ENCODE results near the gene ERGIC1.
A peak's percentile ranks its signal among the peaks of the same experiment; 100 is the strongest.
"Not testable (repeated sequence)": the region's sequence is repeated elsewhere in the genome, so short reads cannot be mapped to it uniquely, and the experiment has no call there.

ERGIC1 gene

GRCh38 chr5:172848419-172848818, 14.4 kb downstream of the ERGIC1 start:
- Histone ChIP-seq H3K9me2 (replicated peaks; ENCODE audit: insufficient read depth, low read length) (no peaks in the 10 kb centered on the region), H3K79me2 (ENCODE audit: insufficient read depth, low read length) (peaks cover 87% of the 10 kb centered on the region), H3K4me2 (ENCODE audit: low read depth, low read length, poor library complexity, severe bottlenecking) (no peak overlapping the region), H3K27ac (ENCODE audit: low read depth, low read length) (no peak overlapping the region), H3K9ac (ENCODE audit: low read length) (no peak overlapping the region), H3K27me3 (ENCODE audit: low read length) (no peaks in the 10 kb centered on the region), H3F3A (ENCODE audit: insufficient read depth) (peaks cover 5% of the 10 kb centered on the region; the same call in 1 of the 2 replicates), H3K36me3 (ENCODE audit: low read length) (no peaks in the 10 kb centered on the region), H3K9me3 (ENCODE audit: insufficient read depth, low read length) (no peaks in the 10 kb centered on the region), H3K4me3 (ENCODE audit: insufficient read depth, low read length, poor library complexity, severe bottlenecking) (no peak overlapping the region), H2AFZ (ENCODE audit: low read depth, low read length, severe bottlenecking) (no peak overlapping the region), H4K20me1 (ENCODE audit: low read depth, low read length) (no peaks in the 10 kb centered on the region)
- no peak for TF ChIP-seq CTCF (IDR thresholded peaks at IDR 0.05; ENCODE audit: insufficient read depth, low read length, poor library complexity, severe bottlenecking)
- no peak for TF ChIP-seq EZH2phosphoT487 (conservative IDR thresholded peaks at IDR 0.05; ENCODE audit: low read length)

- Histone ChIP-seq H4K20me1 (ENCODE audit: low read depth, low read length) (peaks cover 5% of the 10 kb centered on the region; the same call in 1 of the 2 replicates), H3K36me3 (ENCODE audit: low read length) (no peaks in the 10 kb centered on the region), H3K9me2 (replicated peaks; ENCODE audit: insufficient read depth, low read length) (no peaks in the 10 kb centered on the region), H3K4me3 (ENCODE audit: insufficient read depth, low read length, poor library complexity, severe bottlenecking) (no peak overlapping the region), H3K27me3 (ENCODE audit: low read length) (no peaks in the 10 kb centered on the region), H3K4me2 (ENCODE audit: low read depth, low read length, poor library complexity, severe bottlenecking) (peak overlapping the region; percentile 43), H2AFZ (ENCODE audit: low read depth, low read length, severe bottlenecking) (no peak overlapping the region), H3K9me3 (ENCODE audit: insufficient read depth, low read length) (no peaks in the 10 kb centered on the region), H3F3A (ENCODE audit: insufficient read depth) (peaks cover 5% of the 10 kb centered on the region; the same call in 1 of the 2 replicates), H3K27ac (ENCODE audit: low read depth, low read length) (peak overlapping the region; percentile 75), H3K9ac (ENCODE audit: low read length) (peak overlapping the region; percentile 30; the same call in 1 of the 2 replicates), H3K79me2 (ENCODE audit: insufficient read depth, low read length) (peaks cover 92% of the 10 kb centered on the region)
- TF ChIP-seq EZH2phosphoT487 (conservative IDR thresholded peaks at IDR 0.05; ENCODE audit: low read length) (no peak), CTCF (IDR thresholded peaks at IDR 0.05; ENCODE audit: insufficient read depth, low read length, poor library complexity, severe bottlenecking) (no peak)
Observed at GRCh38 chr5:172849606-172850453, 15.8 kb downstream of the ERGIC1 start.

GRCh38 chr5:172850454-172850797, 16.4 kb downstream of the ERGIC1 start:
- Histone ChIP-seq H3K27ac (ENCODE audit: low read depth, low read length) (peak overlapping the region; percentile 75), H4K20me1 (ENCODE audit: low read depth, low read length) (peaks cover 7% of the 10 kb centered on the region; the same call in 1 of the 2 replicates), H2AFZ (ENCODE audit: low read depth, low read length, severe bottlenecking) (no peak overlapping the region), H3K27me3 (ENCODE audit: low read length) (no peaks in the 10 kb centered on the region), H3K4me2 (ENCODE audit: low read depth, low read length, poor library complexity, severe bottlenecking) (no peak overlapping the region), H3K9ac (ENCODE audit: low read length) (no peak overlapping the region), H3K79me2 (ENCODE audit: insufficient read depth, low read length) (peaks cover 93% of the 10 kb centered on the region), H3F3A (ENCODE audit: insufficient read depth) (peaks cover 5% of the 10 kb centered on the region; the same call in 1 of the 2 replicates), H3K4me3 (ENCODE audit: insufficient read depth, low read length, poor library complexity, severe bottlenecking) (no peak overlapping the region), H3K36me3 (ENCODE audit: low read length) (no peaks in the 10 kb centered on the region), H3K9me2 (replicated peaks; ENCODE audit: insufficient read depth, low read length) (no peaks in the 10 kb centered on the region), H3K9me3 (ENCODE audit: insufficient read depth, low read length) (no peaks in the 10 kb centered on the region)
- TF ChIP-seq CTCF (IDR thresholded peaks at IDR 0.05; ENCODE audit: insufficient read depth, low read length, poor library complexity, severe bottlenecking) (no peak), EZH2phosphoT487 (conservative IDR thresholded peaks at IDR 0.05; ENCODE audit: low read length) (no peak)

- not testable (repeated sequence) for H3F3A ChIP-seq (ENCODE audit: insufficient read depth); H3K9ac ChIP-seq (ENCODE audit: low read length); H3K9me2 ChIP-seq (replicated peaks; ENCODE audit: insufficient read depth, low read length); H3K27me3 ChIP-seq (ENCODE audit: low read length); H2AFZ ChIP-seq (ENCODE audit: low read depth, low read length, severe bottlenecking); H3K4me3 ChIP-seq (ENCODE audit: insufficient read depth, low read length, poor library complexity, severe bottlenecking); H4K20me1 ChIP-seq (ENCODE audit: low read depth, low read length); H3K36me3 ChIP-seq (ENCODE audit: low read length); H3K9me3 ChIP-seq (ENCODE audit: insufficient read depth, low read length); H3K4me2 ChIP-seq (ENCODE audit: low read depth, low read length, poor library complexity, severe bottlenecking); H3K27ac ChIP-seq (ENCODE audit: low read depth, low read length)
- H3K79me2 ChIP-seq (ENCODE audit: insufficient read depth, low read length): peaks cover 91% of the 10 kb centered on the region
Observed at GRCh38 chr5:172851254-172851653, 17.2 kb downstream of the ERGIC1 start.
